HG03571 (cell line): Measurements from ENCODE around the gene RBM15B.

Experiments
- ATAC-seq: cut with Tn5 transposase; IDR thresholded peaks from one replicate; pipeline ENCODE4 v1.9.1; 2021; ENCODE audit not compliant: unreplicated experiment

Gene RBM15B

DNA sequence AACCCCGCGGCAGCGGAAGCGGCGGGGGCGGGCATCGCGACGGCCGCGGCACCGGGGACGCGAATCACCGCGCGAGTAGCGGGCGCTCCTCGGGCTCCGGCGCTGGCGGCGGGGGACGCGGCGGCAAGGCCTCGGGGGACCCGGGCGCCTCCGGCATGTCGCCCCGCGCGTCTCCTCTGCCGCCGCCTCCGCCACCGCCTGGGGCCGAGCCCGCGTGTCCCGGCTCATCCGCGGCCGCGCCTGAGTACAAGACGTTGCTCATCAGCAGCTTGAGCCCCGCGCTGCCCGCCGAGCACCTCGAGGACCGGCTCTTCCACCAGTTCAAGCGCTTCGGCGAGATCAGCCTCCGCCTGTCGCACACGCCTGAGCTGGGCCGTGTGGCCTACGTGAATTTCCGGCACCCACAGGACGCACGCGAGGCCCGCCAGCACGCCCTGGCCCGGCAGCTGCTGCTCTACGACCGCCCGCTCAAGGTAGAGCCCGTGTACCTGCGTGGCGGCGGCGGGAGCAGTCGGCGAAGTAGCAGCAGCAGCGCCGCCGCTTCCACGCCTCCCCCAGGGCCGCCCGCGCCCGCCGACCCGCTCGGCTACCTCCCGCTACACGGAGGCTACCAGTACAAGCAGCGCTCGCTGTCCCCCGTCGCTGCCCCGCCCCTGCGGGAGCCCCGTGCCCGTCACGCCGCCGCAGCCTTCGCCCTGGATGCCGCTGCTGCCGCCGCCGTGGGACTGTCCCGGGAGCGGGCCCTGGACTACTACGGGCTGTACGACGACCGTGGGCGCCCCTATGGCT, 675 bp downstream of the RBM15B start:
- peak; percentile 8 for ATAC-seq

GRCh38 chr3:51392355-51393133, 1.5 kb downstream of the RBM15B start:
- no peak for ATAC-seq

- no peak for ATAC-seq
Measured at GRCh38 chr3:51393134-51393495, 2.0 kb downstream of the RBM15B start.

- no peak for ATAC-seq
Measured at GRCh38 chr3:51393564-51393963, 2.5 kb downstream of the RBM15B start.

- no peak for ATAC-seq
Measured at GRCh38 chr3:51394541-51394940, 3.5 kb downstream of the RBM15B start.

DNA sequence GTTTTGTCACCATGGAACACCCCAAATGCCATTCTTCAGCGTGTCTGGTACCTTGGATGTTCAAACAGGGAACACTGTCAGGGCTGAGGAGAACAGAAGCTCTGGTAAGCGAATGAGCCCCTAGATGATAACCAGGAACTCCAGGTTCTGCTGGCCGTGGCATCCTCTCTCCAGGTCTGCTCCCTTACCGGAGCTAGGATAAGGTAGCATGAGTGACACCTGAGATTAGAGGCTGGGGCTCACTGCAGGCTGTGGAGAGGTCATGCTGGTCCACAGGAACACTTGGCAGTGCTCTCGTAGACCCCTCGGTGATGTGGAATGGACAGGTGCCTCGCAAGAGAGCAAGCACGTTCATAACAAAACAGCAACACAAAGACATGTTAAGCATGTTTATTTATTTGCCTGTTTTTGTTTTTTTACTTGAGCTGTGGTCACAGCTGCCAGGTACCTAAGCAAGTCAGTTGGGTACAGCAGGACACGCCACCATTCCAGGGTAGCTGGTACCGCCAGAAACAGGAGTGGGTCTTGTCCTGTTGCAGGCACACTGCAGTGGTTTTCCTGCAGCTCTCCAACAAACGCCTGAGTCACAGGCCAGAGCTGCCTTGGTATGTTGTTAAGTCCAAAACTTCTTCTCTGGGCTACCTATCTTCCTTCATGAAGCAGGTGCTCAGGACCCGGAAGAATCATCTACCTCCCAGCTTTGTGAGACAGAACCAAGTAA, 4.6 kb downstream of the RBM15B start:
- ATAC-seq = no peak

DNA sequence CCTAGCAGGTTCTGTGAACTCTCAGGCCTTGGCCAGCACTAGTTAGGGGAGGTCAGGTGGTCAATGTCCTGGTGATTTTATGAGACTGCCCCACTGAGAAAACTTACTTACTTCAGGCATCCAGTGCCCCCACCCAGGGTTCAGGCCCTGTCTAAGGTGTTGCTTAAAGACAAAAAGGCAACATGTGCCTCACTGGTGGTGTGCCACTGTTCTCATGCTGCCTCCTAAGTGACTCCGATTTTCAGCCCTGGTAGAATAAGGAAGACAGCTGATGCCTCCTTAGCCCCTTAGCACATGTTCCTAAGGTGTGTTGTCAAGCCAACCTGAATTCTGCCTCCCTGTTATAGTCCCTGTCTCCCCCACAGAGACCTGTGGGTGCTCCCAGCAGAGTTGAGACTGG, 5.3 kb downstream of the RBM15B start:
- ATAC-seq = no peak

DNA sequence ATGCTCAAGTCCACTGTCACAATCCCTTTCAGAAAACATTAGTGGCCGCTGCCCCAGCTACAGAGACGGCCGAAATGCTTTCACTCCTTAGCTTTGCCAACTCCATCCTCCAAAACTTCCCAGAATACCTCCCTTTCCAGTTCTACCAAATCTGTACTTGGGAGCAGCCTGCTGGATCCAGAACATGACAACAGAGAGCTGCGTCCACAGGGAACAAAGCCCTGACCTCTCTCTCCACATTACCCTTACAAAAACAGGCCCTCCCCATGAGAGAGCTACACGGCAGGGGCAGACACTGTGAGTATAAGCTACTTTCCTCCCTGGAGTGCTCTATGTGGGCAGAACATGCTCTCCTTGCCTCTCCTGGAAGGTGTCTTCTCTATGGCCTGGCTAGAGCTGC, 6.3 kb downstream of the RBM15B start:
- no peak for ATAC-seq

DNA sequence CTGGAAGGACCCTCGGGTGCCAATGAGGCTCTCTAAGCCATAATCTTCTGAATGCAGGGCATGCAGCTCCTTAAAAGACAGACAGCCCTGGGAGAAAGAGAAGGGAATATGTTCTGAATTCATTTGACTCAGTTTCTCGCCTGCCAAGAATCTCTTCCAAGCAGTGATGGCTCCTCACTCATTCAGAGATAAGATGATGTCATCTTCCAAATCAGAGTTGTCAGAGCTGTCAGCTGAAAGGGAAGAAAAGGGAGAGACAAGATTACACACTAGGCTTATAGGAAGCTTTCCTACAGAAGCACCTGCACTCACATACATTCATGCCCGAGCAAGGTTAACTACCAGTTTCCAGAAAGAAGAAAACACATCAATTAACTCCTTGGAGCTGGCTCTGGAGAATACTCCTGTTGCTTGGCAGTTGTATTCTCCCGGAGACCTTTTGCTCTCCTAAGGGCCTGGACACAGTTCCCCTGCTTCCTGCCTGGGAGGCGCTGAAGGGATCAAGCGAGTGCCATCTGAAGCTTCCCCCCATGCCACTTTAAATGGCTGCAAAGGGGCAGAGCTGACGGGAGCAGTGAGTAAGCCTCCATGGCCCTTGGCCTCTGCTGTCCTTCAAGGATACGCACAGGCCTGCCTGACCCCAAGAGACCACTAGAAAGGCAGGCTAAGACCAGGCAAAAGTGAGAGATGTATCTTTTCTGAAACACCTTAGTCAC, 7.7 kb downstream of the RBM15B start:
- no peak for ATAC-seq

GRCh38 chr3:51400166-51400565, 9.1 kb downstream of the RBM15B start:
- no peak for ATAC-seq

GRCh38 chr3:51401735-51402134, 10.7 kb downstream of the RBM15B start:
- ATAC-seq = no peak

DNA sequence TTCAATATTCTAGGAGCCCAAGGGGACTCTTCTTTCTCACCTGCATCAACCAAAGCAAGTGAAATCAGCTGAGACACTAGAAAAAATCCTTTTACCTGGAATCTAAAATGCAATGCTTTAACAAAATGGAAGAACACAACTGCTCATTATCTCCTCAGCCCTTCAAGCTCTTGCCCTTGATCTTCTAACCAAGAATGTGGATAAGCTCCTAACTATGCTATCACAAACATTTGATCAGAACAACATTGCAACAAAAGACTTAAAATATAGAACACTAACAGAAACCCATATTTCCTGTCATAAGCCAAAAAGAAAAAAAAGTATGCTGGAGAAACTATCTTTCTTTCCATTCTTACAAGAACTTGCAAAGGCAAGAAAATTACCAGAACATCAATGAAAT, 12.6 kb downstream of the RBM15B start:
- ATAC-seq = no peak

DNA sequence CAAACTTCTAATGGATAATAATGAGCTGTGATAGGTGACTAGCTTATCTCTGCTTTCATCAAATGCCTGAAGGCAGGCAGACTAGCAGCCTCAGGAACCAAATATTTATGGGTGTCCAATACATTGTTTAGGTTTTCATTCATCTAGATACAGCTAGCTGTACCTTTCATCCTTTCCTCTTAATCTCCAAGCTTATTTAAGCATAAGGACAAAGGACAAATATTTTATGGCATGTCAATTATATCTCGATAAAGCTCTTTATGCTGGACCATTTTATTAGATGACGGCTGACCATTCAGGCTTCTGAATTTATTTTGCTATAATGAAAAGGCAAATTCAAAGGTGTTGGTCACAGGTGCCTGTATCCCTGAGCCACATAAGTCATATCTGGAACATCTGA, 16.9 kb downstream of the RBM15B start:
- no peak for ATAC-seq

- no peak for ATAC-seq
Measured at GRCh38 chr3:51408813-51409212, 17.7 kb downstream of the RBM15B start.

GRCh38 chr3:51422211-51422610, 31.1 kb downstream of the RBM15B start:
- no peak for ATAC-seq

- no peak for ATAC-seq
Measured at GRCh38 chr3:51426921-51427320, 35.8 kb downstream of the RBM15B start.

- no peak for ATAC-seq
Measured at GRCh38 chr3:51429138-51429537, 38.1 kb downstream of the RBM15B start.

GRCh38 chr3:51434110-51434509, 43.0 kb downstream of the RBM15B start:
- ATAC-seq = no peak

DNA sequence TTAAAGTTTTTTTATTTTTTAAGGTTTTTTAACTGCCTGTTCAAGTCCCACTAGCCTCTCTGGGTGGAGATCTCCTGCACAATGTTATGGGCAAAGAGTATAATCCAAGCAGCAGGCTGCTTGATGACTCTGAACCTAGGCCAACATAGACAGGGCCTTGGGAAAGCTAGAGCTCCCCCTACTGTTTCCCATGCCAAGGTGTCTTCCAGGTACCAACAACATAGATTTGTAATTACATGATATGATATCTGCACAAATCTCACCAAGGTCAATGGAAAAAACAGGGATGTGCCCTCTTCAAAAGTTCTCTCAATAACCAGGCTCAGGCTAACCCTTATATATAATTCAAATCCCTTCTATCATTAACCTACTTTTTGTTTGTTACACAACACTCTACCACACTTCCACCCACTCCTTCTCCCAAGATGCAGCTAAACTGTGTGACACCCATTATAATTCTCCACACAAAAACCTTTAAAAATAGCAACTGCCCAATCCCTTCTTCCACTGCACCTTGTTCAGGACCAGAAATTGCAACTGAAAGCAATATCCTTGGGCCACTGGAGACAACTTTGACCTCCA, 43.8 kb downstream of the RBM15B start:
- ATAC-seq = no peak

DNA sequence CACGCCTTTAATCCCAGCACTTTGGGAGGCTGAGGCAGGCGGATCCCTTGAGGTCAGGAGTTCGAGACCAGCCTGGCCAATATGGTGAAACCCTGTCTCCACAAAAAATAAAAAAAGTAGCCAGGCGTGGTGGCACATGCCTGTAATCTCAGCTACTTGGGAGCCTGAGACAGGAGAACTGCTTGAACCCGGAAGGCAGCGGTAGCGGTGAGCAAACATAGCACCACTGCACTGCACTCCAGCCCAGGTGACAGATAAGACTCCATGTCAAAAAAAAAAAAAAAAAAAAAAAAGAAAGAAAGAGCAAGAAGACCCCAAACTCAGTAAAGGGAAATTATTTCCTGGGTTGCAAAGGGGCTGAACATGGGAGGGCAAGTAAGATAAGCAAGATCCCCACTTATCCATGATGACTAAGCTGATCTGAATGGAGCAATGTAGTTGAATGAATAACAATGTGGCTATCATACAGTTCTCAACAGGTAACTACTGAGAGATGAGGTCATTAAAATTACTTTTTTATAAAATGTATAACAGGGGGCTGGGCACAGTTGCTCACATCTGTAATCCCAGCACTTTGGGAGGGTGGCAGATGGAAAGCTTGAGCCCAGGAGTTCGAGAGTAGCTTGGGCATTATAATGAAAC, 46.0 kb downstream of the RBM15B start:
- no peak for ATAC-seq
